Psoas muscle (tissue), 8 donors: ENCODE measurements around the gene MPDZ. TPM values are rescaled to one million over a fixed set of nuclear protein-coding genes. Genes with fewer than 3 reads are reported as not detected.

Source experiments
- ATAC-seq, 4 donors: fragments of 200-7000 bp; cut with Tn5 transposase; one replicate each; pipeline ENCODE4 v1.9.1; 2020; ENCODE audit warnings: moderate library complexity in 3 of 4, mild to moderate bottlenecking in 2 of 4
- DNase-seq, 2 donors: peaks; one replicate each; pipeline ENCODE4 v3.0.0-alpha.2; 2020
- H3K27ac ChIP-seq: fragments of 200-600 bp; one replicate; pipeline ENCODE4 v1.8.0; 2022
- H3K27me3 ChIP-seq, 3 donors: fragments of 200-600 bp in 1 of 3; one replicate each; pipeline versions ENCODE4 v1.6.1 to v1.8.0; 2013 to 2022; ENCODE audit warnings: low read length in 2 of 3, mild to moderate bottlenecking in 2 of 3, moderate library complexity in 1 of 3; ENCODE audit not compliant: insufficient read depth in 3 of 3
- H3K36me3 ChIP-seq, 2 donors: fragments of 200-600 bp in 1 of 2; one replicate each; pipeline versions ENCODE4 v1.6.1 to v1.8.0; 2013 to 2022; ENCODE audit warnings: low read depth in 1 of 2, mild to moderate bottlenecking in 1 of 2, moderate library complexity in 1 of 2; ENCODE audit not compliant: insufficient read depth in 1 of 2
- H3K4me1 ChIP-seq: fragments of 200-600 bp; one replicate; pipeline ENCODE4 v1.8.0; 2022
- H3K4me3 ChIP-seq: fragments of 200-600 bp; one replicate; pipeline ENCODE4 v1.8.0; 2022; ENCODE audit warnings: mild to moderate bottlenecking
- H3K9me3 ChIP-seq: fragments of 200-600 bp; one replicate; pipeline ENCODE4 v1.8.0; 2022
- CTCF ChIP-seq: fragments of 200-600 bp; IDR thresholded peaks from one replicate; pipeline ENCODE4 v1.8.0; 2022; ENCODE audit warnings: antibody characterized with exemption
- WGBS, 3 donors: extraction: QIAGEN DNeasy Blood & Tissue Kit; methylation state at CpG; one replicate each; pipeline versions ENCODE4 v1.1.6 to v1.1.7; 2013; 5-methylcytosine and 5-hydroxymethylcytosine counted together
- intact Hi-C, 2 donors: fragments of 100-400 bp; cut with DNase I; formaldehyde crosslinking; loops; one replicate each; pipeline versions ENCODE4 v1.11.0 to v1.14.2; 2022
- polyA plus RNA-seq, 3 donors: library from polyadenylated mRNA; stranded (reverse); fragments of 200-250 nt; gene quantifications; one replicate each; pipeline ENCODE4 v1.2.3, GENCODE V29; 2013
- total RNA-seq, 4 donors: library from RNA; stranded (reverse); fragmentation: NEBNext Ultra II Directional in 2 of 4; extraction: Animal tissue kit (Norgen Biotek cat#: 25700) in 2 of 4; gene quantifications; one replicate each; pipeline versions ENCODE4 v1.2.1 to v1.2.4, GENCODE V29; 2021 to 2023
- donor health status: healthy with polysubstance abuse.
- donor health status: DM: no; HTN: no; CAD: no; lungs with moderate emphysema.
- donor health status: Bipolar disorder and iron deficiency.
- donor health status: healthy.
- donor health status: DM: yes; HTN: yes; CAD: no.
- donor health status: DM: no; HTN: no; CAD: no.
- donor health status: DM: no; HTN: no; CAD: no.
- donor health status: DM: yes; HTN: yes; CAD: no.

MPDZ gene
- total and polyA plus RNA-seq, 7 donors, result 9.3 to 42.8 (median 23.1) TPM

DNA sequence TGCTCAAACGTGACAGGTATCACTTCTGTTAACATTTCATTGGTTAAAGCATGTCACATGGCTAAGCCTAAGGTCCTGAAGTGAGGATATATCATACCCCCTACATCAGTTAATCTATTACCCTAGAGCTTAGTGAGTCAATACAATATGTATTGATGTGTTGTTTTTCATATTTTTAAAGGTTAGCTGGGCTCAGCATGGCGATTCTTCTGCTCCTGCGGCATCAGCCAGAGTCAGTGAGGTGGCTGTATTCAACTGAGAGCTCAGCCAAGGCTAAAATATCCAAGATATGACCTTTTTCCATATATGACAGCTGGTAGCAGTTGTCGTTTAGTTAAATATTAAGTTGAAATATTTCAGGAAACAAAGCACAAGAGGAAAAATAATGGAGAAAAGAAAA, 38.5 kb upstream of the MPDZ start:
- Histone ChIP-seq H3K4me3 (no peak overlapping the region), H3K27me3 (no peaks in the 10 kb centered on the region), H3K4me1 (no peaks in the 10 kb centered on the region), H3K9me3 (peaks cover 10% of the 10 kb centered on the region), H3K36me3 (no peaks in the 10 kb centered on the region), H3K27ac (no peak overlapping the region)
- no peak for ATAC-seq
- DNase-seq, result no peak
- intact Hi-C loops, result no loop called here
- TF ChIP-seq CTCF, result no peak
- 90 to 94% (median 94%) methylated on average over 4 of the region's 4 CpGs for WGBS, 3 donors

DNA sequence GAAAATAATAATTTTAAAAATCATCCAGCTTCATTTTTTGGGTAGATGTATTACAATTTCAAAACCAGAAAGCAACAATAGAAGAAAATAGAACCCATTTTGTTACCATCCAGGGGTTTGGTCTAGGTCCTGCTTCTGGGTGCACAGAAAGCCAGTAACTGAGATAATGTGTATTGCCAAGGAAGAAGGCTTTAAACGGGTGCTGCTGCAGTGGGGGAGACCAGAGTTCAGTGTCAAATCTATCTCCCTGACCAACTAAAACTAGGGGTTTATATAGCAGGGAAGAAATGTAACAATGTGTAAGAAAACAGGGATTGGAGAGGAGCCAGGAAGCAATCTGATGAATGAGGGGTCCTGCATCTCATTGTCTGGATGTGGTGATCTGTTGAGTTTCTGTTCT, 17.5 kb upstream of the MPDZ start:
- Histone ChIP-seq H3K4me3 (no peak overlapping the region), H3K27me3 (no peaks in the 10 kb centered on the region), H3K27ac (no peak overlapping the region), H3K4me1 (no peaks in the 10 kb centered on the region), H3K9me3 (no peaks in the 10 kb centered on the region), H3K36me3 (no peaks in the 10 kb centered on the region)
- no peak for TF ChIP-seq CTCF
- DNase-seq, result no peak
- ATAC-seq, result no peak
- 70 to 86% (median 79%) methylated on average over 1 of the region's 1 CpG for WGBS, 3 donors
- intact Hi-C loops, result no loop called here

DNA sequence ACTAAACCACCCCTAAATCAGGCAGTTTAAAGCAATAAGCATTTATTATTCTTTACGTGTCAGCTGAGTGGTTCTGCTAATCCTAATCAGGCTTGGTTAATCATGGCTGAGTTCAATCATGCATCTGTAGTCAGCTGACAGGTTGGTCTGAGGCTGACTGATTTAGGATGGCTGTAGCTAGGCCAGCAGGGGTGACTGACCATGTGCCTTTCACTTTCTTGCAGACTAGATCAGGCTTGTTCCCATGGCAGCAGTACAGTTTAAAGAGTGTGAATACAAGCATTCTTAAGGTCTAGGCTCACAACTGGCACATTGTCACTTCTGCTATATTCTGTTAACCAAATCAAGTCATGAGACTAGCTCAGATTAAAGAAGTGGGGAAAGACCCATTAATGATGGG, 16.1 kb upstream of the MPDZ start:
- WGBS, 3 donors, result 68 to 79% (median 68%) methylated on average over 1 of the region's 1 CpG
- TF ChIP-seq CTCF, result no peak
- no peaks in the 10 kb centered on the region for H3K4me1 ChIP-seq
- intact Hi-C loops, result no loop called here
- H3K4me3 ChIP-seq, result no peak overlapping the region
- no peak for ATAC-seq
- H3K27me3 ChIP-seq, result no peaks in the 10 kb centered on the region
- DNase-seq, result no peak
- H3K36me3 ChIP-seq, result no peaks in the 10 kb centered on the region
- no peak overlapping the region for H3K27ac ChIP-seq
- H3K9me3 ChIP-seq, result no peaks in the 10 kb centered on the region

GRCh38 chr9:13292782-13293181, 13.3 kb upstream of the MPDZ start:
- Histone ChIP-seq H3K27ac (no peak overlapping the region), H3K36me3 (no peaks in the 10 kb centered on the region), H3K4me1 (no peaks in the 10 kb centered on the region), H3K27me3 (no peaks in the 10 kb centered on the region), H3K9me3 (no peaks in the 10 kb centered on the region), H3K4me3 (no peak overlapping the region)
- TF ChIP-seq CTCF, result no peak
- intact Hi-C loops, result no loop called here
- DNase-seq, result no peak
- no peak for ATAC-seq
- 36 to 52% (median 43%) methylated on average over 2 of the region's 2 CpGs for WGBS, 3 donors

DNA sequence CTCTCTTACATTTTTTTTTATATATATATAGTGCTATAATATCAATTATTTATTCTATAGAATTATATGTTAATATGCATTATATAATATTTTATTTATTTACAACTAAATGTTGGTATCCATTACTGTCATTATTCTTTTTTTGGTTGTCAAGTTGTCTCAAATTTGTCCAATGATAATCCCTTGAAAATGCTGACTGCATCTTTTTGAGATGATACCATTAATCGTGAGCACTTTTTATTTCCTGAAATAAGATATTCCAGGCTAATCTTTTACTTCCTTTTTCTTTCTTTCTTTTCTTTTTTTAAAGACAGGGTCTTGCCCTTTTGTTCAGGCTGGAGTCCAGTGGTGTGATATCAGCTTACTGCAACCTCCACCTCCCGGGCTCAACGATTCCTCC, 12.7 kb upstream of the MPDZ start:
- Histone ChIP-seq H3K36me3 (no peaks in the 10 kb centered on the region), H3K4me3 (no peak overlapping the region), H3K4me1 (no peaks in the 10 kb centered on the region), H3K27ac (no peak overlapping the region), H3K27me3 (no peaks in the 10 kb centered on the region), H3K9me3 (no peaks in the 10 kb centered on the region)
- DNase-seq (no peak), ATAC-seq (no peak)
- intact Hi-C loops, result no loop called here
- WGBS, 3 donors, result 77 to 83% (median 82%) methylated on average over 3 of the region's 3 CpGs
- no peak for TF ChIP-seq CTCF
